ENCODE data around the gene RHOT1. TPM values are rescaled to one million over a fixed set of nuclear protein-coding genes. Genes with fewer than 3 reads are reported as not detected.
A peak's percentile ranks its signal among the peaks of the same experiment; 100 is the strongest.

RHOT1 gene
- total and polyA plus RNA-seq, 7 donors: 22.9 to 41.0 (median 32.0) TPM

GRCh38 chr17:32253117-32253611 lies 110.9 kb downstream of the RHOT1 start:
- TF ChIP-seq CTCF (IDR thresholded peaks at IDR 0.05): peak; percentile 92
- WGBS, 3 donors: 59 to 66% (median 66%) methylated on average over 12 of the region's 12 CpGs

GRCh38 chr17:32256012-32256700 lies 113.9 kb downstream of the RHOT1 start:
- no peak overlapping the region for H3K4me3 ChIP-seq
- no peaks in the 10 kb centered on the region for H3K27me3 ChIP-seq (ENCODE audit: insufficient read depth in 3 of 3, low read length in 2 of 3)
- DNase-seq (no peak), ATAC-seq (no peak)
- TF ChIP-seq CTCF (IDR thresholded peaks at IDR 0.05): no peak
- no peak overlapping the region for H3K27ac ChIP-seq
- H3K4me1 ChIP-seq: no peaks in the 10 kb centered on the region
- H3K9me3 ChIP-seq: no peaks in the 10 kb centered on the region
- intact Hi-C loops (cut with DNase I): loop anchor here in 1 of 2 donors (10.0 kb wide), 1 partner anchor 499 kb away; no protein-coding TSS in a partner anchor
- 34 to 54% (median 43%) methylated on average over 9 of the region's 9 CpGs for WGBS, 3 donors
- H3K36me3 ChIP-seq (ENCODE audit: insufficient read depth in 1 of 2, low read depth in 1 of 2): no peaks in the 10 kb centered on the region

More at GRCh38 chr17:32253117-32253611, 110.9 kb downstream of the RHOT1 start:
- Histone ChIP-seq H3K4me3 (no peak overlapping the region), H3K9me3 (no peaks in the 10 kb centered on the region), H3K27me3 (ENCODE audit: insufficient read depth in 3 of 3, low read length in 2 of 3) (no peaks in the 10 kb centered on the region), H3K27ac (no peak overlapping the region), H3K36me3 (ENCODE audit: insufficient read depth in 1 of 2, low read depth in 1 of 2) (no peaks in the 10 kb centered on the region), H3K4me1 (no peaks in the 10 kb centered on the region)
- intact Hi-C loops (cut with DNase I): loop anchor here (1.0 to 10.0 kb wide), 3 partner anchors 66 to 502 kb away; no protein-coding TSS in a partner anchor
- DNase-seq (peak; percentile 75 to 81), ATAC-seq (peak; percentile 86 to 97 (median 91))

- WGBS, 3 donors: 54 to 62% (median 55%) methylated on average over 9 of the region's 9 CpGs
- TF ChIP-seq CTCF (IDR thresholded peaks at IDR 0.05): no peak
- no peak overlapping the region for H3K4me3 ChIP-seq
- no peaks in the 10 kb centered on the region for H3K4me1 ChIP-seq
- intact Hi-C loops (cut with DNase I): loop anchor here in 1 of 2 donors (10.0 kb wide), 1 partner anchor 498 kb away; no protein-coding TSS in a partner anchor
- no peaks in the 10 kb centered on the region for H3K9me3 ChIP-seq
- ATAC-seq: no peak
- no peaks in the 10 kb centered on the region for H3K36me3 ChIP-seq (ENCODE audit: insufficient read depth in 1 of 2, low read depth in 1 of 2)
- no peak overlapping the region for H3K27ac ChIP-seq
- DNase-seq: no peak
- peaks cover 0 to 4% (median 2%) of the 10 kb centered on the region in 3 donors for H3K27me3 ChIP-seq (ENCODE audit: insufficient read depth in 3 of 3, low read length in 2 of 3)
These were observed 114.4 kb downstream of the RHOT1 start for GRCh38 chr17:32256701-32257019.

- Histone ChIP-seq H3K36me3 (ENCODE audit: insufficient read depth in 1 of 2, low read depth in 1 of 2) (no peaks in the 10 kb centered on the region), H3K4me1 (no peaks in the 10 kb centered on the region), H3K27ac (no peak overlapping the region), H3K4me3 (no peak overlapping the region), H3K9me3 (no peaks in the 10 kb centered on the region), H3K27me3 (ENCODE audit: insufficient read depth in 3 of 3, low read length in 2 of 3) (peaks cover 0 to 18% (median 10%) of the 10 kb centered on the region in 3 donors)
- TF ChIP-seq CTCF (IDR thresholded peaks at IDR 0.05): no peak
- DNase-seq: no peak
- 58 to 61% (median 59%) methylated on average over 18 of the region's 18 CpGs for WGBS, 3 donors
- intact Hi-C loops (cut with DNase I): loop anchor here in 1 of 2 donors (10.0 kb wide), 1 partner anchor 496 kb away; no protein-coding TSS in a partner anchor
- ATAC-seq: no peak
These were observed 116.3 kb downstream of the RHOT1 start for GRCh38 chr17:32258383-32259140.

Measured in psoas muscle (tissue), 8 donors.